ENCODE measurements around the gene LAD1.

The LAD1 gene

GRCh38 chr1:201370500-201370899 is 28.6 kb downstream of the LAD1 start:
- no peak overlapping the region for H3K27ac ChIP-seq
- TF ChIP-seq CTCF (conservative IDR thresholded peaks at IDR 0.05; ENCODE audit: low read depth): no peak
- no peak for DNase-seq (ENCODE audit: low spot score)
- ChIA-PET CTCF (interaction anchor here (1.3 to 1.8 kb wide), 2 partner anchors 8 to 219 kb away, joined by 3 to 5 read pairs; no protein-coding TSS in a partner anchor), POLR2A (ENCODE audit: low non-redundant PET) (no interaction called here)

- no peak for TF ChIP-seq CTCF (conservative IDR thresholded peaks at IDR 0.05; ENCODE audit: low read depth)
- ChIA-PET POLR2A (ENCODE audit: low non-redundant PET) (no interaction called here), CTCF (interaction anchor here (0.6 to 1.0 kb wide), 2 partner anchors 9 to 30 kb away, joined by 4 read pairs; partner anchors contain the start of gene LAD1)
- no peak for DNase-seq (ENCODE audit: low spot score)
- H3K27ac ChIP-seq: no peak overlapping the region
These were observed 29.9 kb downstream of the LAD1 start for GRCh38 chr1:201369209-201369608.

GRCh38 chr1:201366696-201367095 is 32.4 kb downstream of the LAD1 start:
- H3K27ac ChIP-seq: no peak overlapping the region
- ChIA-PET CTCF (interaction anchor here (0.5 to 1.0 kb wide), 4 partner anchors 20 to 511 kb away, joined by 3 to 5 read pairs (median 4); no protein-coding TSS in a partner anchor), POLR2A (ENCODE audit: low non-redundant PET) (no interaction called here)
- TF ChIP-seq CTCF (conservative IDR thresholded peaks at IDR 0.05; ENCODE audit: low read depth): no peak
- no peak for DNase-seq (ENCODE audit: low spot score)

GRCh38 chr1:201365251-201365650 is 33.9 kb downstream of the LAD1 start:
- CTCF ChIA-PET: interaction anchor here (0.5 to 1.7 kb wide), 3 partner anchors 17 to 142 kb away, joined by 3 to 5 read pairs (median 5); partner anchors contain the start of gene CSRP1
- no peak for TF ChIP-seq CTCF (conservative IDR thresholded peaks at IDR 0.05; ENCODE audit: low read depth)
- no peak for DNase-seq (ENCODE audit: low spot score)
- no peak overlapping the region for H3K27ac ChIP-seq
- POLR2A ChIA-PET (ENCODE audit: low non-redundant PET): no interaction called here

- no peak for DNase-seq (ENCODE audit: low spot score)
- CTCF ChIA-PET: interaction anchor here (0.6 to 1.7 kb wide), 3 partner anchors 16 to 110 kb away, joined by 3 to 5 read pairs (median 5); no protein-coding TSS in a partner anchor
- no peak overlapping the region for H3K27ac ChIP-seq
- no peak for TF ChIP-seq CTCF (conservative IDR thresholded peaks at IDR 0.05; ENCODE audit: low read depth)
- POLR2A ChIA-PET (ENCODE audit: low non-redundant PET): no interaction called here
These were observed 34.4 kb downstream of the LAD1 start for GRCh38 chr1:201364808-201365105.

- no peak overlapping the region for H3K27ac ChIP-seq
- TF ChIP-seq CTCF (conservative IDR thresholded peaks at IDR 0.05; ENCODE audit: low read depth): no peak
- ChIA-PET CTCF (interaction anchor here (0.6 to 7.3 kb wide), 7 partner anchors 8 to 216 kb away, joined by 3 to 132 read pairs (median 5); no protein-coding TSS in a partner anchor), POLR2A (ENCODE audit: low non-redundant PET) (no interaction called here)
- DNase-seq (ENCODE audit: low spot score): no peak
These were observed 35.7 kb downstream of the LAD1 start for GRCh38 chr1:201363467-201363866.
